T-helper 2 cell treated with Interferon-gamma antibody and Interleukin-4, amounts not matched to agents 5 μg/mL and 100 μg/mL, for 36 hours (primary cell): ENCODE results near the gene ATP2B2.

Source experiments
- DNase-seq: peaks from one replicate; pipeline ENCODE4 v3.0.0; 2021; ENCODE audit warnings: low spot score
- H3K27ac Mint-ChIP-seq: one replicate; pipeline ENCODE4 v1.8.0; 2021; ENCODE audit warnings: mild to moderate bottlenecking, mixed read lengths
- H3K27me3 Mint-ChIP-seq: one replicate; pipeline ENCODE4 v1.8.0; 2021; ENCODE audit warnings: low read depth, mixed read lengths
- H3K36me3 Mint-ChIP-seq: one replicate; pipeline ENCODE4 v1.8.0; 2021; ENCODE audit warnings: low read depth, mixed read lengths
- H3K4me1 Mint-ChIP-seq: one replicate; pipeline ENCODE4 v1.8.0; 2021; ENCODE audit warnings: low read depth, mixed read lengths
- H3K4me3 Mint-ChIP-seq: one replicate; pipeline ENCODE4 v1.8.0; 2022; ENCODE audit warnings: mild to moderate bottlenecking, moderate library complexity, mixed read lengths
- H3K9me3 Mint-ChIP-seq: one replicate; pipeline ENCODE4 v1.8.0; 2021; ENCODE audit warnings: mixed read lengths

ATP2B2 gene

DNA sequence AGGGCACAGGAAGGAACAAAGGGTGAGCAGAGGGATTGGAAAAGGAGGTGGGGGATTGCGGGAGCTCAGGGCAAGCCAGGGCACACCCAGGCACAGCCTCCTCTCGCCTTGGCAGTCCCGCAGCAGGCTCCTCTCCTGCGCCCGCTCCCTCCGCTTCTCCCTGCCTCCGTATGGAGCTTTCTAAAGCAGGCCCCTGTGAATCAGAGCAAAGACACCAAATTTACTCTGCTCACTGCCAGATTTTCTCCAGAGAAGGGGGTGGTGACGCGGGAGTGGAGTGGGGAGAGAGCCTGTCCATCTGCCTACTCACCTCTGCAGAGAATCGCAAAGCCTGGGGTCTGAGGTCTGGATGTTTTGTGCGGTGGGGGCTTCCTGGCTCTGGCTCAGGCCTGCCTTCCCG lies 20.0 kb downstream of the ATP2B2 start:
- H3K27me3 Mint-ChIP-seq = no peaks in the 10 kb centered on the region
- no peaks in the 10 kb centered on the region for H3K36me3 Mint-ChIP-seq
- DNase-seq = no peak
- no peaks in the 10 kb centered on the region for H3K9me3 Mint-ChIP-seq
- no peak overlapping the region for H3K4me3 Mint-ChIP-seq
- H3K27ac Mint-ChIP-seq = no peak overlapping the region
- no peaks in the 10 kb centered on the region for H3K4me1 Mint-ChIP-seq

- Mint-ChIP-seq H3K36me3 (no peaks in the 10 kb centered on the region), H3K27me3 (no peaks in the 10 kb centered on the region), H3K4me1 (no peaks in the 10 kb centered on the region), H3K27ac (no peak overlapping the region), H3K4me3 (no peak overlapping the region), H3K9me3 (no peaks in the 10 kb centered on the region)
- DNase-seq = no peak
Measured at GRCh38 chr3:10484709-10485108, 20.7 kb downstream of the ATP2B2 start.

DNA sequence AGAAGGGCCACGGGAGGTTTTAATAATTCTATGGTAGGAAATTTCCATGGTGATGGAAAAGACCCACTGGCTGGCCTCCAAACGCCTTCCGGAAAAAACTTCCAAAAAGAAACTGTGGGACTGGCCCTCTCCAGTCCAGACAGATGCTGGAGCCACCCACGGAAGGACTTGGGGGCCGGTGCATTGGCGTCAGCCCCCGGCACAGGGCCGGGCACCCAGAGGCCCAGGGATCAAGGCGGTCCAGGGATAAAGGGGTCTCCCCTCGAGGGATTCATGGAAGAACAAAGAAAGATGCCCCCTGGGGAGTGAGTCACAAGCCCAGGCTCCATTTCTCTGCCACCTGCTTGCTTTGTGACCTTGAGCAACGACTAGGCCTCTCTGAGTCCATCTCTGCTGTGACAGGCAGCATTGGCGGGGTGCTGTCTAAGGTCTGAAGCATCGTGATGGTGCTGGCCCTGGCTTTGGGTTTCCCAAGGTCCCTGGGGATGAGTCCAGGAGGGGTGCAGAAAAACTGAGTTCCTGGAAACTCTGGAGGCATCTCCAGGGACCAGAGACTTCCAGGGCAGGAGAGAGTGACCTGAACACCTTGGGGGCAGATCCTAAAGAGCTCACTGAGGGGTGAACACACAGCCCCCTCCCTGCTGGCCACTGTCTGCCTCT lies 21.6 kb downstream of the ATP2B2 start:
- Mint-ChIP-seq H3K4me3 (no peak overlapping the region), H3K4me1 (no peaks in the 10 kb centered on the region), H3K27ac (no peak overlapping the region), H3K36me3 (no peaks in the 10 kb centered on the region), H3K9me3 (no peaks in the 10 kb centered on the region), H3K27me3 (no peaks in the 10 kb centered on the region)
- no peak for DNase-seq

- Mint-ChIP-seq H3K4me3 (no peak overlapping the region), H3K27me3 (peaks cover 4% of the 10 kb centered on the region), H3K36me3 (no peaks in the 10 kb centered on the region), H3K27ac (no peak overlapping the region), H3K9me3 (no peaks in the 10 kb centered on the region), H3K4me1 (no peaks in the 10 kb centered on the region)
- DNase-seq = no peak
Measured at GRCh38 chr3:10483364-10483675, 22.1 kb downstream of the ATP2B2 start.

DNA sequence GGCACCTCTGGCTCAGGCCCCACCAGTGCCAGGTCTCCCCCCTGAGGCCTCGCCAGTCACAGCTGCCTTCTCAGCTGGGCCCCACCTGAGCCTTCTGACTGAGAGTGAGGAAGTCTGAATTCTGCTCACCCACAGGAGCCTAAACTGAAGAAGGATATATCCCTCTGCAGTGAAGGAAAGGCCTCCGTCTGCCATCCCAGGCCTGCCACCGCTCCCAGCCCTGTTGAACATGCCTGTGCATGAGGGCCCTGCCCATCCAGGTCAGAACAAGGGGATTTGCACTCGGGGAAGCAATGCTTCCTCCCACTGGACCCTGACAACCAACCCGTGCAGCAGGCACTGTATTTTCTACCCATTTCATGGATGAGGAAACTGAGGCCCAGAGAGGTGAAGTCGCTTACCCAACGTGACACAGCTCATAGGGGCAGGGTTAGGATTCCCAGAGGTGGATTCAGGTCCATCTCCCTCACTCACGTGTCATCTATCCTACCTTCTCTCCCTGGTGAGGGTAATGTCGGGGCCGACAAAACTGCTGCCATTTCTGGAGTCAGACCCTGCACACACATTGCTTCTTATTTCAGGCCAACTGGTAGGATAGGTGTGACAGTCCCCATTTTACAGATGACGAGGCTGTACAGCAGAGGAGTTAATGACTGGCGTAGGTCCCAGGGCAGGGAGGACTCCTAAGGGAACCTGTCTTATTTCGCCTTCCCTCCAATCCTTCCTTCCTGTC lies 22.6 kb downstream of the ATP2B2 start:
- Mint-ChIP-seq H3K27me3 (peaks cover 4% of the 10 kb centered on the region), H3K36me3 (no peaks in the 10 kb centered on the region), H3K9me3 (no peaks in the 10 kb centered on the region), H3K4me1 (no peaks in the 10 kb centered on the region), H3K27ac (no peak overlapping the region), H3K4me3 (no peak overlapping the region)
- DNase-seq = no peak

DNA sequence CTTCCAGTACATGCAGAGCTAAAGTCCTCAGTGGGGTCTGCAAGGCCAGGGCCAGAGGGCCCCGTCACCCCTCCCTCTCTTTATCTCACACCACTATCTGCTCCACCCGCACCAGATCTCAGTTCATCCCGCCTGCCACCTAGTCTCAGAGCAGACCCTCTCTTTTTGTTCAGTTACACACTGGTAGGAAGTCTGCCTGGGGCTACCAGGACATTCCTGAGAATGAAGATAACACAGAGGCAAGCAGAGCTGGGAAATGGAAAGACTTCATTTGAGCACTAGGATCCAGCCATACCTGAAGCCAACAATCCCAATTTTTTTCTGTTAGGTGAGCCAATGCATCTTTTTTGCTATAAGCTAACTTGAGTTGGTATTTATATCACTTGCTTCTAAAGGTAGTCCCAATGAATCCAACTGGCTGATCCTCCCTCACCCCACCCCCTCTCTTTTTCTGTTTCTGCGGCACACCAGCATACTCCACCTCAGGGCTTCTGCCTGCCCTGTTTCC lies 24.5 kb downstream of the ATP2B2 start:
- Mint-ChIP-seq H3K9me3 (no peaks in the 10 kb centered on the region), H3K4me1 (no peaks in the 10 kb centered on the region), H3K27me3 (peaks cover 4% of the 10 kb centered on the region), H3K36me3 (no peaks in the 10 kb centered on the region), H3K27ac (no peak overlapping the region), H3K4me3 (no peak overlapping the region)
- DNase-seq = no peak

GRCh38 chr3:10479311-10479710 lies 26.1 kb downstream of the ATP2B2 start:
- H3K36me3 Mint-ChIP-seq = no peaks in the 10 kb centered on the region
- H3K4me1 Mint-ChIP-seq = no peaks in the 10 kb centered on the region
- no peak for DNase-seq
- H3K27ac Mint-ChIP-seq = no peak overlapping the region
- H3K9me3 Mint-ChIP-seq = no peaks in the 10 kb centered on the region
- H3K4me3 Mint-ChIP-seq = no peak overlapping the region
- peaks cover 4% of the 10 kb centered on the region for H3K27me3 Mint-ChIP-seq

DNA sequence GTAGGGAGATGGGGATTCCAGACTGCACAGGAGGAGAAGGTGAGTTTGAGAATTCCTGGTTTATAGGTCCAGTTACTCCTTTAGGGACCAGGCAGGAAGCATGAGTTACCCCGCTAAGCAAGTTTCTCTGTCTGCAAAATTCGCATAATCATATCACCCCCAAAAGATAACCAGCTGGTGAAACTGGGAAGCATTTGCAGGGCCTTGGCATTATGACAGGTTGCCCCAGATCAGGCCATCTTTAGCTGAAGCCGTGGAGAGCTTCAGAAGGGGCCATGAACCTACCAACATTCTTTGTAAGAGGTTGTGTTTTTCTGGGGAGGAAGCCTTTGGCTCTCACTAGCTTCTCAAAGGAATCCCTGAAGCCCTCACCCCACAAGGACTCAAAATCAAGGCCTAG lies 29.4 kb downstream of the ATP2B2 start:
- Mint-ChIP-seq H3K9me3 (no peaks in the 10 kb centered on the region), H3K4me1 (no peaks in the 10 kb centered on the region), H3K36me3 (no peaks in the 10 kb centered on the region), H3K27me3 (peaks cover 11% of the 10 kb centered on the region), H3K4me3 (no peak overlapping the region), H3K27ac (no peak overlapping the region)
- no peak for DNase-seq

DNA sequence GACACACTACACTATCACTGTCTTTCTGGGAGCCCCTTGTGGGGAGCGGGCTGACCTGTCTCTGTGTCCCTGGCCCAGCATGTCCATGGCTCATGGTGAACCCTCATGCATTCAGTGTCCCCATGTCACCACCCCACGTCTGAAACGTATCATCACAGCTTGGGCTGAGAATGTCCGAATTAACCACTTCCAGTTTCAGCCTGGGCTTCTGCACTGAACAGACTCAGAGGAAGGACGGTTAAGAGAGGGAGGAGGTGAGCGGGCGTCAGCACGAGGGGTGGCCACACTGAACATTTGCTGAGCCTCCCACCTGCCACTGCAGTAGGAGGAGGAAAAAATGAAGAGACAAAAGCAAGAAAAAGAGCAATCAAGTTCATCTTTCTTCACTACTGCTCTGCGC lies 30.5 kb downstream of the ATP2B2 start:
- no peak overlapping the region for H3K4me3 Mint-ChIP-seq
- no peak for DNase-seq
- no peaks in the 10 kb centered on the region for H3K9me3 Mint-ChIP-seq
- H3K36me3 Mint-ChIP-seq = no peaks in the 10 kb centered on the region
- peaks cover 11% of the 10 kb centered on the region for H3K27me3 Mint-ChIP-seq
- no peaks in the 10 kb centered on the region for H3K4me1 Mint-ChIP-seq
- H3K27ac Mint-ChIP-seq = no peak overlapping the region

GRCh38 chr3:10474275-10474646 lies 31.1 kb downstream of the ATP2B2 start:
- DNase-seq = no peak
- Mint-ChIP-seq H3K4me3 (no peak overlapping the region), H3K9me3 (no peaks in the 10 kb centered on the region), H3K27ac (no peak overlapping the region), H3K4me1 (no peaks in the 10 kb centered on the region), H3K36me3 (no peaks in the 10 kb centered on the region), H3K27me3 (peaks cover 11% of the 10 kb centered on the region)

DNA sequence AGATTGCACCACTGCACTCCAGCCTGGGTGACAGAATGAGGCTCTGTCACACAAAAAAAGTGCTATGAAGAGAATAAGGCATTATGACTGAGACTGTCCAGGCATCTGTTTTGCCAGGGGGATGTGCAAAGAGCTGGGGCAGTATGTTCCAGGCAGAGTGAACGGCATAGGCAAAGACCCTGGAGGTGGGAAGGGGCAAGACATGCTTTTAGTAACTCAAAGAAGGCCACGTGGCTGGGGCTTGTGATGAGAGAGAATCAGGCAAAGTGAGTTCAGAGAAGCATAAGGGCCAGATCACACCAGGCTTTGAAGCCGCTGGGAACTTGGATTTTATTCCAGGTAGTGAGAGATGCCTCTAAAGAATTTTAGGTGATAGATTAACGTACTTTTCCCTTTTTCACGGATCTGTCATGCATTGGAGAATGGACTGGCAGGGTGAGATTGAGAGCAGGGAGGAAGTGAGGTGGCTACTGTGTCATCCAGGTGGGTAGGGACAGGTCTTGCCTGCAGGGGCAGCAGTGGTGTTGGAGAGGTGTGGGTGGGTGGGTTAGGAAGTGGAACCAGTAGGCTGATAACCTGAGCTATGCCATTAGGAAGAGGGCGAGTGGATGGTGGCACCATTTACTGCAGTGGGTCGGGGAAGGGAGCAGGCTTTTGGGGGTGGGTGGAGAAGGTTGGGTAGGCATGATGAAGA lies 31.7 kb downstream of the ATP2B2 start:
- Mint-ChIP-seq H3K27me3 (peaks cover 11% of the 10 kb centered on the region), H3K4me3 (no peak overlapping the region), H3K9me3 (no peaks in the 10 kb centered on the region), H3K27ac (no peak overlapping the region), H3K4me1 (no peaks in the 10 kb centered on the region), H3K36me3 (no peaks in the 10 kb centered on the region)
- DNase-seq = no peak

DNA sequence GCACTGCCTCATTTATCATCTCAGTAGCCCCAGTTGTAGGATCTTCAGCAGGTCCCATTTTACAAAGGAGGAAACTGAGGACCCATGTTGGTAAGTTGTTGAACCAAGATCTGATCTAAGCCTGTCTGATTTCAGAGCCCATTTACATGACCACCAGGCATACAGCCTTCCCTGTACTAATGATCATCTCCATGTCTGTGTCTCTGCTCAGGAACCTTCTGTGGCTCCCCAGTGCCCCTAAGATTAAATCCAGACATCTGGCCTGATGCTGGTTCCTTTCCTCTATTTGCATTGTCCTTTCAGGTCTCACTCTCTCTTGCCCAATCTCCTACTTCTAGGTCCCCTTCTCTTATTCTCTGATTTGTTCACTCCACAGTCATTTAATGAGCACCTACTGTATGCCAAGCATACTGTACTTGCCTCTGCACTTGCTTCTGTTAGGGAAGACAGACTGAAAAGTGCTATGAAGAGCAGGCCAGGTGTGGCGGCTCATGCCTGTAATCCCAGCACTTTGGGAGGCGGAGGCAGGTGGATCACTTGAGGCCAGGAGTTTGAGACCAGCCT lies 32.4 kb downstream of the ATP2B2 start:
- Mint-ChIP-seq H3K4me1 (no peaks in the 10 kb centered on the region), H3K36me3 (no peaks in the 10 kb centered on the region), H3K4me3 (no peak overlapping the region), H3K27ac (no peak overlapping the region), H3K9me3 (no peaks in the 10 kb centered on the region), H3K27me3 (peaks cover 8% of the 10 kb centered on the region)
- no peak for DNase-seq

DNA sequence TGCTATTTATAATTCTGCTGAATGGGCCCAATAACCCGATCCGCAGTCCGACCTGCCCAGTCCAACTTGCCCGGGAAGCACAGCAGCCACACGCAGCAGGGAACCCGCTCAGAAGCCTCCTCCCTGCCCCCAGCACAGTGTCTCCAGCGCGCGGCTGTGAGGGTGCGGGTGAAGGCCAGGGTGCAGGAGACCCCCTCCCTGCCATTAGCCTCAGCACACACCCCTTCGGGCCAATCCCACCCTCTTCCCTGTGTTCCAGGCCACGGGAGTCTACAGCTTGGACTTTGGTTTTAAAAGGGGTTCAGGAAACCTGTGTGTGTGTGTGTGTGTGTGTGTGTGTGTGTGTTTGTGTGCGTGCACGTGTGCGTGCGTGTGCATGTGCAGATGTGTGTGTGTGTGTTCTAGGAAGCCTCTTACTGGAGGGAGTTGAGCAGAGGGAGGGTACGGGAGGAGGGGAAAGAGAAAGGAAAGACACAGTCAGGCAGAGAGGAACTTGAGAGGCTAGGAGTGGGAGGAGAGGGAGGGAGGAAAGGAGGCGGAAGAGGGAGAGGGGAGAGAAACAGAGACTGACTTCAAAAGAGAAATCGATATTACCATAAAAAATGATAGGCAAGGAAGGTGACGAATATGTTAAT lies 34.2 kb downstream of the ATP2B2 start:
- no peak overlapping the region for H3K27ac Mint-ChIP-seq
- H3K9me3 Mint-ChIP-seq = no peaks in the 10 kb centered on the region
- no peak overlapping the region for H3K4me3 Mint-ChIP-seq
- DNase-seq = no peak
- no peaks in the 10 kb centered on the region for H3K4me1 Mint-ChIP-seq
- peaks cover 8% of the 10 kb centered on the region for H3K27me3 Mint-ChIP-seq
- H3K36me3 Mint-ChIP-seq = no peaks in the 10 kb centered on the region
